Measurements from ENCODE around the gene CERS6.
"Not testable (repeated sequence)": the region's sequence is repeated elsewhere in the genome, so short reads cannot be mapped to it uniquely, and the experiment has no call there.

CERS6 gene, protein sequence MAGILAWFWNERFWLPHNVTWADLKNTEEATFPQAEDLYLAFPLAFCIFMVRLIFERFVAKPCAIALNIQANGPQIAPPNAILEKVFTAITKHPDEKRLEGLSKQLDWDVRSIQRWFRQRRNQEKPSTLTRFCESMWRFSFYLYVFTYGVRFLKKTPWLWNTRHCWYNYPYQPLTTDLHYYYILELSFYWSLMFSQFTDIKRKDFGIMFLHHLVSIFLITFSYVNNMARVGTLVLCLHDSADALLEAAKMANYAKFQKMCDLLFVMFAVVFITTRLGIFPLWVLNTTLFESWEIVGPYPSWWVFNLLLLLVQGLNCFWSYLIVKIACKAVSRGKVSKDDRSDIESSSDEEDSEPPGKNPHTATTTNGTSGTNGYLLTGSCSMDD
- total RNA-seq: 10.7 to 39.3 (median 14.1) reads per million in 9 experiments

GRCh38 chr2:168455645-168456520 lies at the start of gene CERS6:
TSS of gene CERS6 (plus strand) at chr2:168456272. CDS start at chr2:168456449, 177 bp downstream.
- DNase-seq (peak; percentile 24 to 57 (median 55)), ATAC-seq (replicated peaks) (peak; percentile 91)
- Mint-ChIP-seq H3K9me3 (no peaks in the 10 kb centered on the region), H3K27ac (no peak within 1 kb of the TSS), H3K27me3 (peaks cover 0 to 6% of the 10 kb centered on the region in 2 donors), H3K4me3 (no peak within 1 kb of the TSS), H3K36me3 (ENCODE audit: insufficient read depth) (no peaks in the 10 kb centered on the region), H3K4me1 (ENCODE audit: low read depth in 2 of 2) (peaks cover 0 to 9% of the 10 kb centered on the region in 2 donors)

- H3K9me3 Mint-ChIP-seq; H3K27ac Mint-ChIP-seq; H3K4me3 Mint-ChIP-seq; H3K4me1 Mint-ChIP-seq (ENCODE audit: low read depth in 2 of 2); DNase-seq; ATAC-seq (replicated peaks); H3K36me3 Mint-ChIP-seq (ENCODE audit: insufficient read depth): not testable (repeated sequence)
- peaks cover 27 to 29% of the 10 kb centered on the region in 2 donors for H3K27me3 Mint-ChIP-seq
Measured at GRCh38 chr2:168412301-168412700, 43.8 kb upstream of the CERS6 start.

- not testable (repeated sequence) for DNase-seq; H3K36me3 Mint-ChIP-seq (ENCODE audit: insufficient read depth); H3K4me1 Mint-ChIP-seq (ENCODE audit: low read depth in 2 of 2); H3K9me3 Mint-ChIP-seq; ATAC-seq (replicated peaks); H3K27ac Mint-ChIP-seq
- H3K27me3 Mint-ChIP-seq: peaks cover 19 to 29% of the 10 kb centered on the region in 2 donors
- H3K4me3 Mint-ChIP-seq: peak overlapping the region; percentile 37 to 53
Measured at GRCh38 chr2:168413101-168413500, 43.0 kb upstream of the CERS6 start.

- ATAC-seq (replicated peaks) (no peak), DNase-seq (no peak)
- Mint-ChIP-seq H3K27me3 (peaks cover 17 to 18% of the 10 kb centered on the region in 2 donors), H3K4me3 (no peak overlapping the region), H3K27ac (no peak overlapping the region), H3K36me3 (ENCODE audit: insufficient read depth) (peaks cover 2% of the 10 kb centered on the region), H3K9me3 (peaks cover 0 to 2% of the 10 kb centered on the region in 2 donors), H3K4me1 (ENCODE audit: low read depth in 2 of 2) (peaks cover 6% of the 10 kb centered on the region in 2 donors)
Measured at GRCh38 chr2:168416555-168416954, 39.5 kb upstream of the CERS6 start.

GRCh38 chr2:168422584-168422983 lies 33.5 kb upstream of the CERS6 start:
- DNase-seq (no peak), ATAC-seq (replicated peaks) (no peak)
- Mint-ChIP-seq H3K27ac (no peak overlapping the region), H3K4me3 (no peak overlapping the region), H3K36me3 (ENCODE audit: insufficient read depth) (peaks cover 2% of the 10 kb centered on the region), H3K4me1 (ENCODE audit: low read depth in 2 of 2) (peaks cover 2 to 3% of the 10 kb centered on the region in 2 donors), H3K9me3 (no peaks in the 10 kb centered on the region), H3K27me3 (peaks cover 0 to 2% of the 10 kb centered on the region in 2 donors)

DNA sequence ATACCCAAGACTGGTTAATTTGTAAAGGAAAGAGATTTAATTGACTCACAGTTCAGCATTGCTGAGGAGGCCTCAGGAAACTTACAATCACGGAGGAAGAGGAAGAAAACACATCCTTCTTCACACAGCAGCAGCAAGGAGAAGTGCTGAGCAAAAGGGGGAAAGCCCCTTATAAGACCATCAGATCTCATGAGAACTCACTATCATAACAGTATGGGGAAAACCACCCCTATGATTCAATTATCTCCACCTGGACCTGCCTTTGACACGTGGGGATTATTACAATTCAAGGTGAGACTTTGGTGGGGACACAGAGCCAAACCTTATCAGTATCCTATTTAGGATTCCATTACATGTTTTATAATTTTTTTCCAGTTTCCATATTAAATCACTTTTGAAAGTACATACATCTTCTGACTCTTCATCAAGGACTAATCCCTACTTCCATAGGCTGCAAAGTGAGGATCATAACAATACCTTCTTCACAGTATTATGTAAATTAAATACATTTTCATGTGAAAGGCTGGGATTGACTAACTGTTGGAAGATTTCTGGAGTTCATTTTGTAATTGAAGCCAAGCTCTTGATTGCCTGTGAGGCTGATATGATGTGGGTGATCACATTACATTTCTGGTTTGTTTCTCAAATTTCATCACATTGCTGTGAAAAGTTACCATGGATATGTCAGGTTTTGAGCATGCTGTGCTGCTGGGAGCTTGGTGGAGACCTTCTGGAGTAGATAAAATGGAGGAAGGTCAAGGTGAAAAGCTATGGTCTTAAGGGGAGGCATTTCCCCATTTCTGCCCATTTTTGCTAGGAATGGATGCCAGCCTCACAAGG lies 31.7 kb upstream of the CERS6 start:
- Mint-ChIP-seq H3K4me3 (no peak overlapping the region), H3K9me3 (no peaks in the 10 kb centered on the region)
- no peak for ATAC-seq (replicated peaks)

GRCh38 chr2:168424971-168425370 lies 31.1 kb upstream of the CERS6 start:
- no peak overlapping the region for H3K4me3 Mint-ChIP-seq
- peaks cover 2 to 3% of the 10 kb centered on the region in 2 donors for H3K4me1 Mint-ChIP-seq (ENCODE audit: low read depth in 2 of 2)
- ATAC-seq (replicated peaks) (no peak), DNase-seq (no peak)
- H3K36me3 Mint-ChIP-seq (ENCODE audit: insufficient read depth): no peaks in the 10 kb centered on the region
- H3K9me3 Mint-ChIP-seq: no peaks in the 10 kb centered on the region
- peaks cover 0 to 14% of the 10 kb centered on the region in 2 donors for H3K27me3 Mint-ChIP-seq
- no peak overlapping the region for H3K27ac Mint-ChIP-seq

More for the DNA sequence above, 31.7 kb upstream of the CERS6 start:
- Mint-ChIP-seq H3K36me3 (ENCODE audit: insufficient read depth) (no peaks in the 10 kb centered on the region), H3K4me1 (ENCODE audit: low read depth in 2 of 2) (peaks cover 2 to 3% of the 10 kb centered on the region in 2 donors), H3K27ac (no peak overlapping the region), H3K27me3 (peaks cover 0 to 7% of the 10 kb centered on the region in 2 donors)
- DNase-seq: no peak

DNA sequence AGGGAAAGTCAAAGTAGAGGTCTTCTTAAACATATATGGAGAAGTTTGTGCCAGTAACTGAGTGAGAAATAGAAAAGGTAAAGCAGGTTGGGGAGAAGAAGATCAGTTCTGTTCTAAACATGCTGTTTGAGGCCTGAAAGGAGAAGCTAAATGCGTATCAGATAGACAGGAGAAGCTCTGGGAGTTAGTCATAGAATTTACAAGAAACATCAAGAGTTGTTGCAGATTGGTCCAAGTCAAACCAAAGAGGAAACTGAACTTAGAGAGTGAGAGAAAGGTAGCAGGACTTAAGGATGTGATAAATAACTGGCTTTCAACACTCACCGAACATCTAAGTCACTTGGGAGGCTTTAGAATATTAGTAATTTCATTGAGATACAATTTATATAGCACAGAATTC lies 29.2 kb upstream of the CERS6 start:
- no peak overlapping the region for H3K27ac Mint-ChIP-seq
- H3K4me1 Mint-ChIP-seq (ENCODE audit: low read depth in 2 of 2): peaks cover 3% of the 10 kb centered on the region in 2 donors
- H3K27me3 Mint-ChIP-seq: peaks cover 0 to 16% of the 10 kb centered on the region in 2 donors
- DNase-seq: no peak
- H3K4me3 Mint-ChIP-seq: no peak overlapping the region
- no peaks in the 10 kb centered on the region for H3K9me3 Mint-ChIP-seq
- no peak for ATAC-seq (replicated peaks)
- no peaks in the 10 kb centered on the region for H3K36me3 Mint-ChIP-seq (ENCODE audit: insufficient read depth)

DNA sequence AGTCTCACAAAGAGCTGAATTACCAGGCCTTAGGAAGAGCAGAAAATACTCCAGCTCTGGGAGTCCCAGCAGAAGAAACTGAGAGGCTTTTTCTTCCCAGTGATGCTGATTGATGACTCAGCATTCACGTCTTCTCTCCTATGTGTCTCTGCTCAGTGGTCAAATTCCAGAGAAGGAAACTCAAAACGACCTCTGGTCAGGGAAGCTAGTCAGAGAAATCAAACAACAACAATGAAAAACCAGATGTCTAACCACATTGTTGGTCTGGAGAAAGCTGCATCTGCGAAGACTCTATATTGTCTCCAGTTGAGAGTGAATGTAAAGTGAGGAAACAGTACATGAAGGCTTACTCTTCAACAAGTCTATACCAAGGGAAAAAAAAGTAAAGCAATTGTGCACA lies 28.6 kb upstream of the CERS6 start:
- H3K4me1 Mint-ChIP-seq (ENCODE audit: low read depth in 2 of 2): peaks cover 3% of the 10 kb centered on the region in 2 donors
- no peaks in the 10 kb centered on the region for H3K36me3 Mint-ChIP-seq (ENCODE audit: insufficient read depth)
- peaks cover 0 to 16% of the 10 kb centered on the region in 2 donors for H3K27me3 Mint-ChIP-seq
- no peak overlapping the region for H3K27ac Mint-ChIP-seq
- no peaks in the 10 kb centered on the region for H3K9me3 Mint-ChIP-seq
- no peak for DNase-seq
- ATAC-seq (replicated peaks): no peak
- H3K4me3 Mint-ChIP-seq: no peak overlapping the region

DNA sequence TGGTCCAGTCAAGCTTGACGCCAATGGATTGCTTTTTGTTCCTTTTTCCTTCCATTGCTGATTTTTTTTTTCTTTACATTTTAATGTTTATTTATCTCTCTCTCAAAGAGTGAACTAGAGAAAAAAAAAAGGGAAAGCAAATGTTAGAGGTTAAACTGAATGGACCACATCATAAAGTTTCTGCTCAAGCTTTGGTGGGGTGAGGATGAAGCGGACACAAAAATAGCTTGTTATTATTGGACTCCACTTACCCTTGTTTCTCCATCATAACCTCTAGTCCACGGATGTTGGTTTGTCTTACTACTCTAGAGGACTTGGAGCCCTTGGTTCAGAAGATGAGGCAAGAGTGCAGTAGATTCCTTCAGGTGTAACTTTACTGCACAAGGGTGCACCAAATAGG lies 27.6 kb upstream of the CERS6 start:
- H3K4me1 Mint-ChIP-seq (ENCODE audit: low read depth in 2 of 2): peaks cover 3 to 7% of the 10 kb centered on the region in 2 donors
- no peak overlapping the region for H3K4me3 Mint-ChIP-seq
- no peaks in the 10 kb centered on the region for H3K9me3 Mint-ChIP-seq
- H3K36me3 Mint-ChIP-seq (ENCODE audit: insufficient read depth): no peaks in the 10 kb centered on the region
- ATAC-seq (replicated peaks): no peak
- peaks cover 8 to 22% of the 10 kb centered on the region in 2 donors for H3K27me3 Mint-ChIP-seq
- no peak overlapping the region for H3K27ac Mint-ChIP-seq
- DNase-seq: no peak

- H3K27ac Mint-ChIP-seq: no peak overlapping the region
- no peaks in the 10 kb centered on the region for H3K36me3 Mint-ChIP-seq (ENCODE audit: insufficient read depth)
- H3K4me3 Mint-ChIP-seq: no peak overlapping the region
- H3K27me3 Mint-ChIP-seq: peaks cover 10 to 22% of the 10 kb centered on the region in 2 donors
- H3K4me1 Mint-ChIP-seq (ENCODE audit: low read depth in 2 of 2): peaks cover 0 to 5% of the 10 kb centered on the region in 2 donors
- ATAC-seq (replicated peaks) (no peak), DNase-seq (no peak)
- no peaks in the 10 kb centered on the region for H3K9me3 Mint-ChIP-seq
Measured at GRCh38 chr2:168429988-168430387, 26.1 kb upstream of the CERS6 start.

- DNase-seq: no peak
- no peak overlapping the region for H3K27ac Mint-ChIP-seq
- H3K4me3 Mint-ChIP-seq: no peak overlapping the region
- H3K27me3 Mint-ChIP-seq: peaks cover 10 to 22% of the 10 kb centered on the region in 2 donors
- peaks cover 0 to 5% of the 10 kb centered on the region in 2 donors for H3K4me1 Mint-ChIP-seq (ENCODE audit: low read depth in 2 of 2)
- no peaks in the 10 kb centered on the region for H3K36me3 Mint-ChIP-seq (ENCODE audit: insufficient read depth)
- no peaks in the 10 kb centered on the region for H3K9me3 Mint-ChIP-seq
- no peak for ATAC-seq (replicated peaks)
Measured at GRCh38 chr2:168430431-168430830, 25.6 kb upstream of the CERS6 start.
